HEK293 (cell line): ENCODE measurements around the gene ZBTB18.

Experiments
- CTCF ChIA-PET: fragments of 350-600 bp; formaldehyde crosslinking; extraction: SDS; loops from one replicate; lab custom pipeline; 2021; ENCODE audit warnings: antibody characterized with exemption; lab: Yijun Ruan, JAX
- POLR2A ChIA-PET: fragments of 300-600 bp; formaldehyde crosslinking; extraction: SDS; loops from one replicate; lab custom pipeline; 2020; ENCODE audit warnings: antibody characterized with exemption, inconsistent platforms; lab: Yijun Ruan, JAX
- H3K27ac ChIP-seq: fragments of 200-500 bp; sonication (Bioruptor generic); 2 replicates; pipeline ENCODE4 v1.5.1; 2014; ENCODE audit warnings: low read depth, low read length, control low read depth, inconsistent platforms; ENCODE audit errors: extremely low read depth
- H3K36me3 ChIP-seq, 2 experiments: fragments of 200-500 bp in 1 of 2; sonication (Bioruptor generic) in 1 of 2; 1 replicate in 1 of 2; 2 replicates in 1 of 2; pipeline ENCODE4 v1.5.1; 2014 to 2017; ENCODE audit warnings: inconsistent platforms in 2 of 2, low read length in 2 of 2; ENCODE audit not compliant: control insufficient read depth in 2 of 2, insufficient read depth in 1 of 2
- H3K4me1 ChIP-seq: fragments of 200-500 bp; sonication (Bioruptor generic); 2 replicates; pipeline ENCODE4 v1.5.1; 2014; ENCODE audit warnings: mild to moderate bottlenecking, low read length, inconsistent platforms; ENCODE audit not compliant: control insufficient read depth, insufficient read depth
- H3K4me3 ChIP-seq: 2 replicates; pipeline ENCODE4 v1.5.1; 2011; ENCODE audit warnings: low read depth, mild to moderate bottlenecking, control low read depth, low read length, moderate library complexity
- H3K9me3 ChIP-seq: fragments of 200-500 bp; sonication (Bioruptor generic); 2 replicates; pipeline ENCODE4 v1.5.1; 2014; ENCODE audit warnings: low read depth, low read length, inconsistent platforms; ENCODE audit not compliant: control insufficient read depth, insufficient read depth
- ATF2 ChIP-seq: fragments of 450-650 bp; formaldehyde crosslinking; IDR thresholded peaks from 2 replicates; pipeline ENCODE4 v1.5.1; 2016; ENCODE audit warnings: missing biosample characterization, missing genetic modification characterization, low read depth
- GLIS1 ChIP-seq: fragments of 450-650 bp; formaldehyde crosslinking; IDR thresholded peaks from 2 replicates; pipeline ENCODE4 v1.5.1; 2016; ENCODE audit warnings: missing biosample characterization, missing genetic modification characterization
- KLF1 ChIP-seq: fragments of 450-650 bp; formaldehyde crosslinking; IDR thresholded peaks from 2 replicates; pipeline ENCODE4 v1.5.1; 2016; ENCODE audit warnings: missing biosample characterization, missing genetic modification characterization
- KLF10 ChIP-seq: fragments of 450-650 bp; IDR thresholded peaks from 2 replicates; pipeline ENCODE4 v1.5.1; 2018; ENCODE audit warnings: missing biosample characterization, mild to moderate bottlenecking, missing genetic modification characterization
- KLF7 ChIP-seq: fragments of 450-650 bp; formaldehyde crosslinking; IDR thresholded peaks from 2 replicates; pipeline ENCODE4 v1.5.1; 2016; ENCODE audit warnings: missing biosample characterization, missing genetic modification characterization, borderline replicate concordance
- MEIS1 ChIP-seq: sonication (generic); formaldehyde crosslinking; IDR thresholded peaks from 2 replicates; pipeline ENCODE4 v1.8.1; 2022; ENCODE audit warnings: missing genetic modification reagents, mild to moderate bottlenecking, borderline replicate concordance
- TRIM28 ChIP-seq: IDR thresholded peaks from 2 replicates; pipeline ENCODE4 v1.6.1; 2011; ENCODE audit warnings: low read length, control low read depth, borderline replicate concordance
- ZBTB17 ChIP-seq: fragments of 450-650 bp; formaldehyde crosslinking; IDR thresholded peaks from 2 replicates; pipeline ENCODE4 v1.5.1; 2016; ENCODE audit warnings: missing biosample characterization, missing genetic modification characterization
- ZNF175 ChIP-seq: fragments of 450-650 bp; formaldehyde crosslinking; IDR thresholded peaks from 2 replicates; pipeline ENCODE4 v1.5.1; 2016; ENCODE audit warnings: missing biosample characterization, missing genetic modification characterization
- ZNF2 ChIP-seq: fragments of 450-650 bp; formaldehyde crosslinking; IDR thresholded peaks from 2 replicates; pipeline ENCODE4 v1.5.1; 2016; ENCODE audit warnings: missing biosample characterization, missing genetic modification characterization
- ZNF211 ChIP-seq: fragments of 450-650 bp; formaldehyde crosslinking; IDR thresholded peaks from 2 replicates; pipeline ENCODE4 v1.5.1; 2016; ENCODE audit warnings: low read depth, missing biosample characterization, missing genetic modification characterization
- ZNF214 ChIP-seq: fragments of 450-650 bp; formaldehyde crosslinking; IDR thresholded peaks from 2 replicates; pipeline ENCODE4 v1.5.1; 2017; ENCODE audit warnings: missing biosample characterization, mild to moderate bottlenecking, missing genetic modification characterization, borderline replicate concordance
- ZNF280C ChIP-seq: fragments of 450-650 bp; formaldehyde crosslinking; IDR thresholded peaks from 2 replicates; pipeline ENCODE4 v1.5.1; 2016; ENCODE audit warnings: missing biosample characterization, missing genetic modification characterization
- ZNF354C ChIP-seq: fragments of 450-650 bp; formaldehyde crosslinking; IDR thresholded peaks from 2 replicates; pipeline ENCODE4 v1.5.1; 2016; ENCODE audit warnings: missing biosample characterization, missing genetic modification characterization, low read depth, borderline replicate concordance
- ZNF501 ChIP-seq: fragments of 450-650 bp; formaldehyde crosslinking; IDR thresholded peaks from 2 replicates; pipeline ENCODE4 v1.5.1; 2016; ENCODE audit warnings: missing biosample characterization, missing genetic modification characterization
- ZNF521 ChIP-seq: fragments of 450-650 bp; formaldehyde crosslinking; IDR thresholded peaks from 2 replicates; pipeline ENCODE4 v1.5.1; 2017; ENCODE audit warnings: missing biosample characterization, mild to moderate bottlenecking, missing genetic modification characterization
- ZNF571 ChIP-seq: fragments of 450-650 bp; formaldehyde crosslinking; IDR thresholded peaks from 2 replicates; pipeline ENCODE4 v1.5.0; 2017; ENCODE audit warnings: missing biosample characterization, missing genetic modification characterization
- ZNF624 ChIP-seq: fragments of 450-650 bp; formaldehyde crosslinking; IDR thresholded peaks from 2 replicates; pipeline ENCODE4 v1.5.1; 2017; ENCODE audit warnings: missing biosample characterization, missing genetic modification characterization
- ZNF701 ChIP-seq: fragments of 450-650 bp; formaldehyde crosslinking; IDR thresholded peaks from 2 replicates; pipeline ENCODE4 v1.5.1; 2016; ENCODE audit warnings: missing biosample characterization, missing genetic modification characterization
- ZNF76 ChIP-seq: fragments of 450-650 bp; formaldehyde crosslinking; IDR thresholded peaks from 2 replicates; pipeline ENCODE4; 2016; ENCODE audit warnings: low read depth, missing biosample characterization, missing genetic modification characterization, borderline replicate concordance
- ZNF768 ChIP-seq: fragments of 450-650 bp; formaldehyde crosslinking; IDR thresholded peaks from 2 replicates; pipeline ENCODE4 v1.5.1; 2018; ENCODE audit warnings: missing biosample characterization, mild to moderate bottlenecking, missing genetic modification characterization
- ZNF785 ChIP-seq: fragments of 450-650 bp; formaldehyde crosslinking; IDR thresholded peaks from 2 replicates; pipeline ENCODE4 v1.5.1; 2016; ENCODE audit warnings: missing biosample characterization, missing genetic modification characterization
- ZSCAN23 ChIP-seq: fragments of 450-650 bp; formaldehyde crosslinking; IDR thresholded peaks from 2 replicates; pipeline ENCODE4 v1.5.1; 2016; ENCODE audit warnings: missing biosample characterization, missing genetic modification characterization
- TF ChIP-seq, protein P1 (sequence below): fragments of 450-650 bp; formaldehyde crosslinking; IDR thresholded peaks from 2 replicates; pipeline ENCODE4 v1.5.1; 2016; ENCODE audit warnings: missing biosample characterization, missing genetic modification characterization
- TF ChIP-seq, protein P2 (sequence below): fragments of 450-650 bp; formaldehyde crosslinking; IDR thresholded peaks from 2 replicates; pipeline ENCODE4 v1.5.1; 2016; ENCODE audit warnings: missing biosample characterization, missing genetic modification characterization, borderline replicate concordance

Gene ZBTB18

DNA sequence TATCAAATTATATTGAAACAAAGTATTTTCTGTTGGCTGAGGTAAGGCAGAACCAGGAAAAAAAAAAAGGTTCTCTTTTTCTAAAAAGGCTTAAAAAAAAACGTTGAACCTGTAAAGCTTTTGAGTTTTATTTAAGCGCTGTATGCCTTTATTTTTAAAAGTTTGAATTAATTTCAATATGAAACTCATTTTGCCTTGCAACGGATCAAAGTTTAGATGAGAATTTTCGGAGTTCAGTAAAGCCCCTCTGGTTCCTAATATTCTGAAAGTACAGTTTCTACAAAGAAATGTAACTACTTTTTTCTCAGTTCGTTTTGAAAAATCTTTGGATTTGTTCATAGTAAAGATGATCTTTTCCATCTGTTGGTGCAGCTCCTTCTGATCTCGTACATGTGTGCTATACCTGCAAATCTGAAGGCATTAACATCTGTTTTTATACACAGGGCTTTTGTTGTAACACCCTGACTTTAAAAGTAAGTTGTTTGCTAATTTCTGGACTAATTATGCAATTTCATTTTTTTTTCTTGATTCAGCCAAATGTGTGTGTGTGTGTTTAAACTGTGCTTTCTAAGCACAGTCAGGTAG, 1.7 kb downstream of the ZBTB18 start:
- H3K4me1 ChIP-seq: peaks cover 19% of the 10 kb centered on the region

GRCh38 chr1:244053831-244054230, 2.7 kb downstream of the ZBTB18 start:
- peaks cover 11 to 21% of the 10 kb centered on the region in 2 experiments; a peak in 2 of 3 replicates for H3K36me3 ChIP-seq
- H3K4me3 ChIP-seq: no peak overlapping the region
- CTCF ChIA-PET: interaction anchor here (0.7 to 2.1 kb wide), 3 partner anchors 157 to 220 kb away, joined by 3 to 4 read pairs (median 3); no protein-coding TSS in a partner anchor
- H3K9me3 ChIP-seq: no peaks in the 10 kb centered on the region
- TF ChIP-seq ZNF2 (tag by site-specific recombination) (no peak), ZNF211 (tag by site-specific recombination) (no peak), TRIM28 (no peak), ZNF624 (tag by site-specific recombination) (no peak), MEIS1 (CRISPR knock-in tag) (no peak)
- TF ChIP-seq, protein P1, sequence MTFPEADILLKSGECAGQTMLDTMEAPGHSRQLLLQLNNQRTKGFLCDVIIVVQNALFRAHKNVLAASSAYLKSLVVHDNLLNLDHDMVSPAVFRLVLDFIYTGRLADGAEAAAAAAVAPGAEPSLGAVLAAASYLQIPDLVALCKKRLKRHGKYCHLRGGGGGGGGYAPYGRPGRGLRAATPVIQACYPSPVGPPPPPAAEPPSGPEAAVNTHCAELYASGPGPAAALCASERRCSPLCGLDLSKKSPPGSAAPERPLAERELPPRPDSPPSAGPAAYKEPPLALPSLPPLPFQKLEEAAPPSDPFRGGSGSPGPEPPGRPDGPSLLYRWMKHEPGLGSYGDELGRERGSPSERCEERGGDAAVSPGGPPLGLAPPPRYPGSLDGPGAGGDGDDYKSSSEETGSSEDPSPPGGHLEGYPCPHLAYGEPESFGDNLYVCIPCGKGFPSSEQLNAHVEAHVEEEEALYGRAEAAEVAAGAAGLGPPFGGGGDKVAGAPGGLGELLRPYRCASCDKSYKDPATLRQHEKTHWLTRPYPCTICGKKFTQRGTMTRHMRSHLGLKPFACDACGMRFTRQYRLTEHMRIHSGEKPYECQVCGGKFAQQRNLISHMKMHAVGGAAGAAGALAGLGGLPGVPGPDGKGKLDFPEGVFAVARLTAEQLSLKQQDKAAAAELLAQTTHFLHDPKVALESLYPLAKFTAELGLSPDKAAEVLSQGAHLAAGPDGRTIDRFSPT (tag by site-specific recombination): no peak
- no peak overlapping the region for H3K27ac ChIP-seq
- H3K4me1 ChIP-seq: peaks cover 19% of the 10 kb centered on the region
- POLR2A ChIA-PET: no interaction called here

More for the DNA sequence above, 1.7 kb downstream of the ZBTB18 start:
- TF ChIP-seq, protein P2, sequence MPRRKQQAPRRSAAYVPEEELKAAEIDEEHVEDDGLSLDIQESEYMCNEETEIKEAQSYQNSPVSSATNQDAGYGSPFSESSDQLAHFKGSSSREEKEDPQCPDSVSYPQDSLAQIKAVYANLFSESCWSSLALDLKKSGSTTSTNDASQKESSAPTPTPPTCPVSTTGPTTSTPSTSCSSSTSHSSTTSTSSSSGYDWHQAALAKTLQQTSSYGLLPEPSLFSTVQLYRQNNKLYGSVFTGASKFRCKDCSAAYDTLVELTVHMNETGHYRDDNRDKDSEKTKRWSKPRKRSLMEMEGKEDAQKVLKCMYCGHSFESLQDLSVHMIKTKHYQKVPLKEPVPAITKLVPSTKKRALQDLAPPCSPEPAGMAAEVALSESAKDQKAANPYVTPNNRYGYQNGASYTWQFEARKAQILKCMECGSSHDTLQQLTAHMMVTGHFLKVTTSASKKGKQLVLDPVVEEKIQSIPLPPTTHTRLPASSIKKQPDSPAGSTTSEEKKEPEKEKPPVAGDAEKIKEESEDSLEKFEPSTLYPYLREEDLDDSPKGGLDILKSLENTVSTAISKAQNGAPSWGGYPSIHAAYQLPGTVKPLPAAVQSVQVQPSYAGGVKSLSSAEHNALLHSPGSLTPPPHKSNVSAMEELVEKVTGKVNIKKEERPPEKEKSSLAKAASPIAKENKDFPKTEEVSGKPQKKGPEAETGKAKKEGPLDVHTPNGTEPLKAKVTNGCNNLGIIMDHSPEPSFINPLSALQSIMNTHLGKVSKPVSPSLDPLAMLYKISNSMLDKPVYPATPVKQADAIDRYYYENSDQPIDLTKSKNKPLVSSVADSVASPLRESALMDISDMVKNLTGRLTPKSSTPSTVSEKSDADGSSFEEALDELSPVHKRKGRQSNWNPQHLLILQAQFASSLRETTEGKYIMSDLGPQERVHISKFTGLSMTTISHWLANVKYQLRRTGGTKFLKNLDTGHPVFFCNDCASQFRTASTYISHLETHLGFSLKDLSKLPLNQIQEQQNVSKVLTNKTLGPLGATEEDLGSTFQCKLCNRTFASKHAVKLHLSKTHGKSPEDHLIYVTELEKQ: no peak
- TF ChIP-seq ZNF214 (tag by site-specific recombination) (no peak), ZNF701 (tag by site-specific recombination) (no peak), ZNF280C (tag by site-specific recombination) (no peak), GLIS1 (no peak), ZSCAN23 (tag by site-specific recombination) (no peak), ZBTB17 (no peak), KLF1 (tag by site-specific recombination) (no peak), ZNF768 (tag by site-specific recombination) (no peak), KLF10 (tag by site-specific recombination) (no peak), ZNF571 (tag by site-specific recombination) (no peak), ZNF175 (tag by site-specific recombination) (no peak), KLF7 (tag by site-specific recombination) (no peak), ZNF501 (tag by site-specific recombination) (no peak), ZNF521 (tag by site-specific recombination) (no peak), ZNF354C (tag by site-specific recombination) (no peak), ZNF76 (tag by site-specific recombination) (no peak), ATF2 (tag by site-specific recombination) (no peak), ZNF785 (no peak)
- Histone ChIP-seq H3K4me3 (no peak overlapping the region), H3K9me3 (no peaks in the 10 kb centered on the region), H3K27ac (no peak overlapping the region), H3K36me3 (peaks cover 11 to 21% of the 10 kb centered on the region in 2 experiments; a peak in 2 of 3 replicates)
- POLR2A ChIA-PET: no interaction called here
- CTCF ChIA-PET: interaction anchor here (0.7 to 2.5 kb wide), 5 partner anchors 17 to 246 kb away, joined by 3 to 10 read pairs (median 4); no protein-coding TSS in a partner anchor
